Lung (tissue), 12 donors: ENCODE results near the gene FZD4. TPM values are rescaled to one million over a fixed set of nuclear protein-coding genes. Genes with fewer than 3 reads are reported as not detected.
"Not testable (repeated sequence)": the region's sequence is repeated elsewhere in the genome, so short reads cannot be mapped to it uniquely, and the experiment has no call there.

Source experiments
- ATAC-seq: fragments of 200-7000 bp; cut with Tn5 transposase; one replicate; pipeline ENCODE4 v1.9.1; 2020; ENCODE audit warnings: moderate number of reproducible peaks; ENCODE audit not compliant: insufficient read depth, low FRiP score
- DNase-seq, 3 donors: peaks; one replicate each; pipeline ENCODE4 v3.0.0-alpha.2; 2013 to 2017
- H3K27ac ChIP-seq, 2 donors: one replicate each; pipeline ENCODE4 v1.5.1; 2013; ENCODE audit warnings: mild to moderate bottlenecking in 2 of 2, moderate library complexity in 2 of 2, control low read depth in 1 of 2, inconsistent platforms in 1 of 2, low read depth in 1 of 2, low read length in 1 of 2
- H3K27me3 ChIP-seq, 3 donors: one replicate each; pipeline ENCODE4 v1.5.1; 2013; ENCODE audit warnings: low read length in 2 of 3; ENCODE audit not compliant: control insufficient read depth in 3 of 3, insufficient read depth in 3 of 3
- H3K36me3 ChIP-seq, 4 donors: one replicate each; pipeline ENCODE4 v1.5.1; 2013; ENCODE audit warnings: low read length in 4 of 4, mild to moderate bottlenecking in 1 of 4, moderate library complexity in 1 of 4; ENCODE audit not compliant: control insufficient read depth in 4 of 4, insufficient read depth in 4 of 4
- H3K4me1 ChIP-seq, 5 donors: one replicate each; pipeline ENCODE4 v1.5.1; 2013; ENCODE audit warnings: low read length in 5 of 5, mild to moderate bottlenecking in 2 of 5, moderate library complexity in 1 of 5; ENCODE audit not compliant: control insufficient read depth in 5 of 5, insufficient read depth in 5 of 5
- H3K4me3 ChIP-seq: one replicate; pipeline ENCODE4 v1.5.1; 2013; ENCODE audit warnings: mild to moderate bottlenecking, control low read depth, moderate library complexity
- H3K9ac ChIP-seq, 2 donors: one replicate each; pipeline ENCODE4 v1.5.1; 2013; ENCODE audit warnings: low read length in 2 of 2, control low read depth in 1 of 2; ENCODE audit not compliant: insufficient read depth in 1 of 2
- H3K9me3 ChIP-seq, 4 donors: one replicate each; pipeline ENCODE4 v1.5.1; 2013; ENCODE audit warnings: low read length in 3 of 4, mild to moderate bottlenecking in 1 of 4, moderate library complexity in 1 of 4; ENCODE audit not compliant: control insufficient read depth in 4 of 4, insufficient read depth in 3 of 4
- WGBS, 2 donors: extraction: QIAGEN DNeasy Blood & Tissue Kit; methylation state at CpG; one replicate each; pipeline ENCODE4 v1.1.7; 2013; 5-methylcytosine and 5-hydroxymethylcytosine counted together
- polyA plus RNA-seq, 2 donors: library from polyadenylated mRNA; stranded (reverse); fragments of 200-250 nt; gene quantifications; one replicate each; pipeline ENCODE4 v1.2.1, GENCODE V29; 2013
- total RNA-seq, 2 donors: library from RNA; depleted of rRNA in 1 of 2; stranded (reverse); fragments of >200 nt in 1 of 2; gene quantifications; one replicate each; pipeline ENCODE4 v1.2.1, GENCODE V29; 2014 to 2021
- TF ChIP-seq, protein P1 (sequence below): IDR thresholded peaks from 2 replicates; pipeline ENCODE4 v1.5.1; 2012; ENCODE audit warnings: mild to moderate bottlenecking; ENCODE audit errors: control extremely low read depth, extremely low read depth
- donor health status: control.
- donor health status: control.
- donor health status: Bipolar disorder and iron deficiency.
- donor health status: healthy.
- donor health status: DM: yes; HTN: yes; CAD: no.

Gene FZD4
- total and polyA plus RNA-seq, 4 donors: 12.0 to 40.0 (median 20.9) TPM

- peak overlapping the region in 1 of 2 donors; percentile 17 for H3K27ac ChIP-seq
- peaks cover 0 to 2% (median 0%) of the 10 kb centered on the region in 4 donors for H3K36me3 ChIP-seq
- TF ChIP-seq, protein P1, sequence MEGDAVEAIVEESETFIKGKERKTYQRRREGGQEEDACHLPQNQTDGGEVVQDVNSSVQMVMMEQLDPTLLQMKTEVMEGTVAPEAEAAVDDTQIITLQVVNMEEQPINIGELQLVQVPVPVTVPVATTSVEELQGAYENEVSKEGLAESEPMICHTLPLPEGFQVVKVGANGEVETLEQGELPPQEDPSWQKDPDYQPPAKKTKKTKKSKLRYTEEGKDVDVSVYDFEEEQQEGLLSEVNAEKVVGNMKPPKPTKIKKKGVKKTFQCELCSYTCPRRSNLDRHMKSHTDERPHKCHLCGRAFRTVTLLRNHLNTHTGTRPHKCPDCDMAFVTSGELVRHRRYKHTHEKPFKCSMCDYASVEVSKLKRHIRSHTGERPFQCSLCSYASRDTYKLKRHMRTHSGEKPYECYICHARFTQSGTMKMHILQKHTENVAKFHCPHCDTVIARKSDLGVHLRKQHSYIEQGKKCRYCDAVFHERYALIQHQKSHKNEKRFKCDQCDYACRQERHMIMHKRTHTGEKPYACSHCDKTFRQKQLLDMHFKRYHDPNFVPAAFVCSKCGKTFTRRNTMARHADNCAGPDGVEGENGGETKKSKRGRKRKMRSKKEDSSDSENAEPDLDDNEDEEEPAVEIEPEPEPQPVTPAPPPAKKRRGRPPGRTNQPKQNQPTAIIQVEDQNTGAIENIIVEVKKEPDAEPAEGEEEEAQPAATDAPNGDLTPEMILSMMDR: no peak
- H3K9me3 ChIP-seq: no peaks in the 10 kb centered on the region
- no peaks in the 10 kb centered on the region for H3K27me3 ChIP-seq
- no peak overlapping the region for H3K9ac ChIP-seq
- 90 to 93% methylated on average over 2 of the region's 2 CpGs for WGBS, 2 donors
- H3K4me1 ChIP-seq: peaks cover 0 to 27% (median 4%) of the 10 kb centered on the region in 5 donors
- H3K4me3 ChIP-seq: no peak overlapping the region
- no peak for DNase-seq
- ATAC-seq: no peak
Measured at GRCh38 chr11:86918496-86918895, 36.7 kb downstream of the FZD4 start.

- no peak overlapping the region for H3K27ac ChIP-seq
- TF ChIP-seq, protein P1: no peak
Measured at GRCh38 chr11:86917589-86917988, 37.6 kb downstream of the FZD4 start.

DNA sequence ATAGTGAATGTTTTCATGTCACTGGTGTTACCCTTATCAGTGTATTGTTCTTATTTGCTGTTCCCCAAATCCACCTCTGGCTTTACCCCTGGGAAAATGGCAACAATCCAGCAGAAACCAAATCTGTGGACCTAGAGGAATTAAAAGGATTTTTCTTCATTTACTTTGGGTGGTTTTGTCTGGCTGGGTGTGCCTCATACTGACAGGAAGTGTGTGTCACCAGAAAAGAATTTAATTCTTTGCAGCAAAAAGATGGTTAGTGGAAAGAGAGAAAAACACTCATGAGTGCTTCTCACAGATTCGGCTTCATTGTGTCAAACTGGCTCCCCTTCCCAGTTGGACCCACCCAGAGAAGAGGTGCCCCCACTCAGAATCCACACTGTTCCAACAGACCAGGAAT is 38.9 kb downstream of the FZD4 start:
- peak; percentile 34 for ATAC-seq

More at GRCh38 chr11:86917589-86917988, 37.6 kb downstream of the FZD4 start:
- DNase-seq (no peak), ATAC-seq (no peak)
- Histone ChIP-seq H3K9me3 (no peaks in the 10 kb centered on the region), H3K4me1 (peaks cover 0 to 27% (median 4%) of the 10 kb centered on the region in 5 donors), H3K4me3 (no peak overlapping the region), H3K36me3 (peaks cover 0 to 2% (median 0%) of the 10 kb centered on the region in 4 donors), H3K27me3 (no peaks in the 10 kb centered on the region), H3K9ac (no peak overlapping the region)
- WGBS, 2 donors: 75 to 86% methylated on average over 2 of the region's 2 CpGs

DNA sequence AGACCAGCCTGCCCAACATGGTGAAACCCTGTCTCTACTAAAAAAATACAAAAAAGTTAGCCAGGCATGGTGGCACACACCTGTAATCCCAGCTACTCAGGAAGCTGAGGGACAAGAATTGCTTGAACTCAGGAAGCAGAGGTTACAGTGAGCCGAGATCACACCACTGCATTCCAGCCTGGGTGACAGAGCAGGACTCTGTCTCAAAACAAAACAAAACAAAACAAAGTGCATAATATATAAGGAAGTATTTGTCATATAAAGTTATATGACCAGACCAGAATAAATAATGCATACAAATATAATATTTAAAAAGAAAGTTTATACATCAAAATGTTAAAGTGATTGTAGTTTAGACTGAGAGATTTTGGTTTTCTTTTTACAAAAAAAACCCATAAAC is 39.3 kb downstream of the FZD4 start:
- not testable (repeated sequence) for H3K9me3 ChIP-seq, DNase-seq, H3K27me3 ChIP-seq, H3K9ac ChIP-seq, ATAC-seq, H3K4me3 ChIP-seq, H3K36me3 ChIP-seq
- H3K4me1 ChIP-seq: peaks cover 0 to 27% (median 4%) of the 10 kb centered on the region in 5 donors
- 4 to 16% methylated on average over 1 of the region's 1 CpG for WGBS, 2 donors
- H3K27ac ChIP-seq: peak overlapping the region in 1 of 2 donors; percentile 45

More for the DNA sequence above, 38.9 kb downstream of the FZD4 start:
- no peak overlapping the region for H3K4me3 ChIP-seq
- TF ChIP-seq, protein P1: no peak
- H3K27ac ChIP-seq: peak overlapping the region; percentile 79 to 80
- H3K4me1 ChIP-seq: peaks cover 0 to 27% (median 4%) of the 10 kb centered on the region in 5 donors
- no peaks in the 10 kb centered on the region for H3K9me3 ChIP-seq
- no peaks in the 10 kb centered on the region for H3K27me3 ChIP-seq
- peak; percentile 36 to 66 (median 52) for DNase-seq
- peaks cover 0 to 2% (median 0%) of the 10 kb centered on the region in 4 donors for H3K36me3 ChIP-seq
- 16 to 45% methylated on average over 1 of the region's 1 CpG for WGBS, 2 donors
- H3K9ac ChIP-seq: no peak overlapping the region
